Activated CD8-positive, alpha-beta T cell treated with anti-CD3 and anti-CD28 coated beads for 36 hours (primary cell): ENCODE data around the gene GPA33. TPM values are rescaled to one million over a fixed set of nuclear protein-coding genes. Genes with fewer than 3 reads are reported as not detected.

Experiments used
- ATAC-seq: fragments of 200-7000 bp; cut with Tn5 transposase; one replicate; pipeline ENCODE4 v1.10.0; 2021; ENCODE audit warnings: mild to moderate bottlenecking, moderate library complexity
- CTCF ChIA-PET: fragments of 350-600 bp; sonication (Branson Sonifier 250); formaldehyde crosslinking; loops from one replicate; lab custom pipeline; 2021; ENCODE audit warnings: antibody characterized with exemption; lab: Charles Lee
- POLR2A ChIA-PET: fragments of 350-600 bp; sonication (Branson Sonifier 250); formaldehyde crosslinking; loops from one replicate; lab custom pipeline; 2021; ENCODE audit warnings: antibody characterized with exemption; lab: Charles Lee
- DNase-seq: peaks from one replicate; pipeline ENCODE4 v3.0.0-alpha.2; 2020
- H3K27ac Mint-ChIP-seq: one replicate; pipeline ENCODE4 v1.8.0; 2021; ENCODE audit warnings: mild to moderate bottlenecking, mixed read lengths
- H3K27me3 Mint-ChIP-seq: one replicate; pipeline ENCODE4 v1.8.0; 2021; ENCODE audit warnings: mixed read lengths
- H3K36me3 Mint-ChIP-seq: one replicate; pipeline ENCODE4 v1.8.0; 2021; ENCODE audit warnings: low read depth, mixed read lengths
- H3K4me1 Mint-ChIP-seq: one replicate; pipeline ENCODE4 v1.8.0; 2021; ENCODE audit warnings: low read depth, mixed read lengths
- H3K4me3 Mint-ChIP-seq: one replicate; pipeline ENCODE4 v1.8.0; 2021; ENCODE audit warnings: mild to moderate bottlenecking, moderate library complexity, mixed read lengths
- H3K9me3 Mint-ChIP-seq: one replicate; pipeline ENCODE4 v1.8.0; 2021; ENCODE audit warnings: mixed read lengths
- intact Hi-C: fragments of 100-400 bp; cut with micrococcal nuclease; formaldehyde crosslinking; loops from one replicate; pipeline ENCODE4 v1.10.0; 2022
- total RNA-seq, 2 experiments: library from RNA; stranded (reverse); gene quantifications; one replicate each; pipeline ENCODE4 v1.2.3, GENCODE V29; 2021
- TF ChIP-seq, protein P1 (sequence below): fragments of 200-600 bp; IDR thresholded peaks from one replicate; pipeline ENCODE4 v1.8.0; 2022; ENCODE audit warnings: antibody characterized with exemption, mild to moderate bottlenecking

Gene GPA33
- total RNA-seq, 2 experiments from 2014 or later = 0.25 TPM; not detected in 1

GRCh38 chr1:167120899-167121298 lies 30.7 kb upstream of the GPA33 start:
- Mint-ChIP-seq H3K4me1 (no peaks in the 10 kb centered on the region), H3K36me3 (no peaks in the 10 kb centered on the region), H3K4me3 (peak overlapping the region; percentile 70), H3K9me3 (no peaks in the 10 kb centered on the region), H3K27ac (no peak overlapping the region), H3K27me3 (peaks cover 7% of the 10 kb centered on the region)
- ChIA-PET POLR2A (no interaction called here), CTCF (interaction anchor here (0.7 to 8.4 kb wide), 2 partner anchors 9 to 59 kb away, joined by 3 to 120 read pairs; no protein-coding TSS in a partner anchor)
- TF ChIP-seq, protein P1, sequence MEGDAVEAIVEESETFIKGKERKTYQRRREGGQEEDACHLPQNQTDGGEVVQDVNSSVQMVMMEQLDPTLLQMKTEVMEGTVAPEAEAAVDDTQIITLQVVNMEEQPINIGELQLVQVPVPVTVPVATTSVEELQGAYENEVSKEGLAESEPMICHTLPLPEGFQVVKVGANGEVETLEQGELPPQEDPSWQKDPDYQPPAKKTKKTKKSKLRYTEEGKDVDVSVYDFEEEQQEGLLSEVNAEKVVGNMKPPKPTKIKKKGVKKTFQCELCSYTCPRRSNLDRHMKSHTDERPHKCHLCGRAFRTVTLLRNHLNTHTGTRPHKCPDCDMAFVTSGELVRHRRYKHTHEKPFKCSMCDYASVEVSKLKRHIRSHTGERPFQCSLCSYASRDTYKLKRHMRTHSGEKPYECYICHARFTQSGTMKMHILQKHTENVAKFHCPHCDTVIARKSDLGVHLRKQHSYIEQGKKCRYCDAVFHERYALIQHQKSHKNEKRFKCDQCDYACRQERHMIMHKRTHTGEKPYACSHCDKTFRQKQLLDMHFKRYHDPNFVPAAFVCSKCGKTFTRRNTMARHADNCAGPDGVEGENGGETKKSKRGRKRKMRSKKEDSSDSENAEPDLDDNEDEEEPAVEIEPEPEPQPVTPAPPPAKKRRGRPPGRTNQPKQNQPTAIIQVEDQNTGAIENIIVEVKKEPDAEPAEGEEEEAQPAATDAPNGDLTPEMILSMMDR = peak; percentile 34
- intact Hi-C loops = no loop called here
- ATAC-seq = no peak
- DNase-seq = peak; percentile 30

DNA sequence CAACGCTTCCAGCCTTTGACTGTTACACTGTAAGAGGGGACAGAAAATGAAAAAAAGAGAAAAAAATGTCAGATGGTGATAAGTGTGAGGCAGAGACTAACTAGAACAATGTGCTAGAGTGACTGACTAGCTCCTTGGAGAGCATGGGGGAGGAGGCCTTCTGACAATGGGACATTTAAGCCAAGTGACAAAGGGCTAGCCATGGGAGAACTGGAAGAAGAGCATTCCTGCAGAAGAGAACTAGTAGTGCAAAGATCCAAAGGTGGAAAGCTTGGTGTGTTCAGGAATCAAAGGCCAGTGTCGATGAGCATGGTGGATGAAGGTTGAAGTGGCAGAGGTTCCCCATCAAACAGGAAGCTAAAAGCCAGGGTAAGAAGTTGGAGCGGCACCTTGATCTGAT lies 29.5 kb upstream of the GPA33 start:
- ChIA-PET CTCF (interaction anchor here (1.0 kb wide), 1 partner anchor 101 kb away, joined by 3 read pairs; the partner anchor contains the start of gene POU2F1), POLR2A (interaction anchor here (0.6 kb wide), 1 partner anchor 612 kb away, joined by 3 read pairs; no protein-coding TSS in a partner anchor)
- H3K36me3 Mint-ChIP-seq = no peaks in the 10 kb centered on the region
- no peak overlapping the region for H3K27ac Mint-ChIP-seq
- TF ChIP-seq, protein P1 = no peak
- H3K27me3 Mint-ChIP-seq = peaks cover 7% of the 10 kb centered on the region
- intact Hi-C loops = no loop called here
- no peaks in the 10 kb centered on the region for H3K9me3 Mint-ChIP-seq
- H3K4me3 Mint-ChIP-seq = no peak overlapping the region
- DNase-seq (no peak), ATAC-seq (no peak)
- H3K4me1 Mint-ChIP-seq = no peaks in the 10 kb centered on the region

GRCh38 chr1:167118188-167118587 lies 28.0 kb upstream of the GPA33 start:
- ChIA-PET POLR2A (interaction anchor here (1.4 kb wide), 1 partner anchor 10 kb away, joined by 3 read pairs; no protein-coding TSS in a partner anchor), CTCF (interaction anchor here (1.1 to 1.9 kb wide), 2 partner anchors 10 to 51 kb away, joined by 3 to 4 read pairs; no protein-coding TSS in a partner anchor)
- ATAC-seq = no peak
- no peak overlapping the region for H3K27ac Mint-ChIP-seq
- no peak for DNase-seq
- TF ChIP-seq, protein P1 = no peak
- intact Hi-C loops = no loop called here
- H3K36me3 Mint-ChIP-seq = no peaks in the 10 kb centered on the region
- peaks cover 7% of the 10 kb centered on the region for H3K27me3 Mint-ChIP-seq
- no peaks in the 10 kb centered on the region for H3K9me3 Mint-ChIP-seq
- H3K4me3 Mint-ChIP-seq = no peak overlapping the region
- H3K4me1 Mint-ChIP-seq = no peaks in the 10 kb centered on the region

DNA sequence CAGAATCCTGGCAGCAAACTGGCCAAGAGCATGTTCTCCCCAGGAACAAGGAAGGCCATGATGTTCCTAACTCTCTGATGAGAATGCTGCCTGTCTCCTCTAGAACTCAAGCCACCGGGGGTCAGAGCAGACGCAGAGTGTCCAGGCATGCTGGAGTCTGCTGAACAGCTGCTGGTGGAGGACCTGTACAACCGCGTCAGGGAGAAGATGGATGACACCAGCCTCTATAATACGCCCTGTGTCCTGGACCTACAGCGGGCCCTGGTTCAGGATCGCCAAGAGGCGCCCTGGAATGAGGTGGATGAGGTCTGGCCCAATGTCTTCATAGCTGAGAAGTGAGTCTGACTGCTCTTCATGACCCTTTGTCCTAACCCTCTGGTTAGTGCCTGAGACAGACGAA lies 27.0 kb upstream of the GPA33 start:
- ChIA-PET CTCF (interaction anchor here (1.9 kb wide), 1 partner anchor 50 kb away, joined by 4 read pairs; no protein-coding TSS in a partner anchor), POLR2A (interaction anchor here (1.4 kb wide), 1 partner anchor 9 kb away, joined by 3 read pairs; no protein-coding TSS in a partner anchor)
- Mint-ChIP-seq H3K9me3 (no peaks in the 10 kb centered on the region), H3K27me3 (peaks cover 7% of the 10 kb centered on the region), H3K4me3 (no peak overlapping the region), H3K36me3 (no peaks in the 10 kb centered on the region), H3K4me1 (no peaks in the 10 kb centered on the region), H3K27ac (no peak overlapping the region)
- no peak for DNase-seq
- intact Hi-C loops = no loop called here
- ATAC-seq = no peak
- TF ChIP-seq, protein P1 = no peak

DNA sequence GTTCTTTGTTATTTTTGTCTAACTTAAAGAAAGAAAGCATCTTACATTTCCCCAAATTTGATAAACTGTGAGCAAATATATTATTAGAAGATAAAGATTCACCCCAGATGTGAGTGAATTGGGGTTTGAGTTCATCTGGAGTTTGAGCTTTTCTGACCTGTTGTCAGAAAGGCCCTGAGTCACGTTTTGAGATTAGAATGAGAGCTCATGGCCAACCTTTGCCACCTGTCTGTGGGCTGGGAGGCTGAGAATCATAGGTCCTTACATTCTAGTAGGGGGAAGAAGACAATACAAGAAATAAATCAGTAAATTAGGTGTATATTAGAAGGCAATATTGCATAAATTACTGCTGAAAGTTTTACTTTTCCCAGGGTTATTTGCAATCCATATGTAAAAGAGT lies 26.0 kb upstream of the GPA33 start:
- no peak overlapping the region for H3K27ac Mint-ChIP-seq

More for the DNA sequence above, 26.0 kb upstream of the GPA33 start:
- no peaks in the 10 kb centered on the region for H3K9me3 Mint-ChIP-seq
- TF ChIP-seq, protein P1 = no peak
- ChIA-PET POLR2A (no interaction called here), CTCF (interaction anchor here (1.2 to 1.4 kb wide), 2 partner anchors 9 to 49 kb away, joined by 3 to 7 read pairs; no protein-coding TSS in a partner anchor)
- DNase-seq (no peak), ATAC-seq (no peak)
- H3K4me3 Mint-ChIP-seq = no peak overlapping the region
- H3K4me1 Mint-ChIP-seq = no peaks in the 10 kb centered on the region
- intact Hi-C loops = no loop called here
- no peaks in the 10 kb centered on the region for H3K36me3 Mint-ChIP-seq
- peaks cover 7% of the 10 kb centered on the region for H3K27me3 Mint-ChIP-seq
